ENCODE results near the gene SUN1.
"Not testable (repeated sequence)": the region's sequence is repeated elsewhere in the genome, so short reads cannot be mapped to it uniquely, and the experiment has no call there.

Gene SUN1

DNA sequence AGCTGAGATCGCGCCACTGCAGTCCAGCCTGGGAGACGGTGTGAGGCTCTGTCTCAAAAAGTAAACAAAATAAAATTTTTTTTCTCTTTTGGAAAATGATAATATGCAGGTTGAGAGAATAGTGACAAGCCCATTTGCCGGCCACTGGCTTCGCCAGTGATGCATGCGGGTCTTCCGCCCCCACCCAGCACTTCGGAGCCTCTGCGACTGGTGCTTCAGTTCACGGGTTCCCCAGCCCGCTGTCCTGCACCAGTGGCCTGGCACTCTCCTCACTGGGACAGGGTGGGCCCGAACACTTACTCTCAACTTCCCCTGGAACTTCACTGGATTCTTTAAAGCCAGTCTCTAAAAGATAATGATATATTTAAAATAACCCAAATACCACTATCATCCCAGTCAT lies 2.7 kb downstream of the SUN1 start:
- no peak for DNase-seq

DNA sequence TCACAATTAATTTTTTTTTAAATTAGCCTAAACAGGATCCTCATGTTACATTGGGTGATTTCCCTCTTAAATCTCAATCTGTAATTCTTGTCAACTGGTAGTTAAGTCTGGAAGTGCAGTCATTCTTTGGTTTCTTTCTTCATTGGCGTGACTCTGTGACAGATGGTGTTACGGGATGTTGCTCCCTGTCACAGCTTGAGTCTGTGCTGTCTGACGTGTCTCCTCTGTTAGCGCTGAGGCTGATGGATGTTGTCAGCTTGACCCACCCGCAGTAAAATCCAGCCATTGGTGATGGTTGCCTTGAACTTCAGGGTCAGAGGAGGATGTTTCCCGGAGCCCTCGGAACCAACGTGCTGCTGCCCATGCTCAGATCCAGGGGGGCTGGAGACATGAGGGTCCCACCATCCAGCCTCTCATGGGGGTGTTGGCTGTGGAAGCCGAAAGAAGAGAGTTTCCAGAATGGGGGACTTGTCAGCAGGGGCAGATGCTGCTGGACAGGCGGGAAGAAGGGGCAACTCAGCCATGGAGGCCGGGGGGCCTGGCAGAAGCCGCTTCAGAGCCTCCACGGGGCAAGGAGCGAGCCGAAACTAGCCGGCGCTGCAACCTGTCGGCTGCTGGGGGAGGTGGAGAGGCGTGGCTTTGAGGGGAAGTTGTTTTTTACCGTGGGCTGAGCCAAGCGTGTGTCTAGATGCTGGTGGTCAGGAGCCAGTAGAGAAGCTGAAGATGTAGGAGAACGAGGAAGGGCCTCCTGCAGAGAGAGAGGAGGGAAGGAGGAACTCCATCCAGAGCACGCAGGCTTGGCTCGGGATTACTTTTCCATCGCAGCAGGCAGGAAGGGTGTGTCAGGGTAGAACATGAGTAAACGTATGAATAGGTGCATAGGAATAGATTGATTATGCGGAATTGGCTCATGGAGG lies 3.5 kb downstream of the SUN1 start:
- no peak for DNase-seq

DNA sequence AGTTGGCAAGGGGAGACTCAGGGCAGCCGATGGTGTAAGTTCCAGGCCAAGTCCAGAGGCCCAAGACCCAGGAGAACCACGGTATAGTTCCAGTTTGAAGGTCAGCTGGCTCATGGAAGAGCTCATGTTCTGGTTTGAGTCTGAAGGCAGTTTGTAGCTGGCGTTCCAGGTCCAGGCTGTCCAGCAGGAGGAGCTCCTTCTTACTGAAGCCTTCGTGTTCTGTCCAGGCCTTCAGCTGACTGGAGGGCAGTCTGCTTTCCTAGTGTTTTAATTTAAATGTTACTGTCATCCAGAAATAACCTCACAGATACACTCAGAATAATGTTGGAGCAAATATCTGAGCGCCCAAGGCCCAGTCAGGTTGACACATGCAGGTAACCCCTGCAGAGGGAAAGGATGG lies 4.2 kb downstream of the SUN1 start:
- no peak for DNase-seq

DNA sequence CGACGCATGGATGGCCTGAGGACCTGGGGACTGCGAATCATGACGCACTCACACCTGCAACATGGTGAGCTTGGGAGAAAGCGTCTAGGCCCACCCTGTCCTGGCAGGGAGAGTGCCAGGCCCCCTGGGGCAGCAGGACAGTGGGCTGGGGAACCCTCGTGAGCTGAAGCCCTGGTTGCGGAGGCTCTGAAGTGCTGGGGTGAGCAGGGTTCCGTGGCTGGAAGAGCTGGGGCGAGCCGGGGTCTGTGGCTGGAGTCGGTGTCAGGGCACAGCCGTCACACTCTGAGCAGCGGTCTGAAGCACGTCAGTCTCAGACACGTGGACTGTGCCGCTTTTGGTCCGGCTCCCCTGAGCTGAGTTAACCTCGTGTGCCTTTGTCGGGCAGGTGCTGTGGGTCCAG lies 4.7 kb downstream of the SUN1 start:
- no peak for DNase-seq

DNA sequence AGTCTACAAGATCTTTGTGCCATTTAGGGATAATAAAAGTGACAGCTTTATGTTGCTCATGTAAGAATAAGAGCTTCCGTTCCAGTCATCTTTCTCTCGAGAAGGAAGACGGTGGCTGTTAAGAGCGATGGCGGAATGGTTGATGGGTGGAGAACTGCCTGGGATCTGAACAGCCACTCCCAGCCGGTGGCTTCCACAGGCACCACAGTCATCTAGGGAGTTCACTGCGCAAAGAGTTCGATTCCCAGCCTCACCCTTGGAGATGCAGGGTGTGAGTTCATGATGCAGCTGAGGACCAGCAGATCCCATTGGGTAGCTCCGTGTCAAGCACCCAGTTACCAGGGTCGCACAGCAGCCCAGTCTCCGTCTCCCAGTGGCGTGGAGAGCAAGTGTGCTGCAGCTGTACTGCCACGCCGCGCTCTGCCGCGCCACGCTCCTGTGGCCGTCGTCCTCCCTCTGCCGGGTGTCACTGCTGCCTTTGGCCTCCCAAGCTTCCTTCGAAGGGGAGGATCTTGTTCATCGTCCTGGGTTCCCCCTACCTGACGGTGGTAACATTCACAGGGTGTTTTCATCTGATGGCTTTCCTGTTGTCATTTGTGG lies 7.8 kb downstream of the SUN1 start:
- DNase-seq, result no peak

DNA sequence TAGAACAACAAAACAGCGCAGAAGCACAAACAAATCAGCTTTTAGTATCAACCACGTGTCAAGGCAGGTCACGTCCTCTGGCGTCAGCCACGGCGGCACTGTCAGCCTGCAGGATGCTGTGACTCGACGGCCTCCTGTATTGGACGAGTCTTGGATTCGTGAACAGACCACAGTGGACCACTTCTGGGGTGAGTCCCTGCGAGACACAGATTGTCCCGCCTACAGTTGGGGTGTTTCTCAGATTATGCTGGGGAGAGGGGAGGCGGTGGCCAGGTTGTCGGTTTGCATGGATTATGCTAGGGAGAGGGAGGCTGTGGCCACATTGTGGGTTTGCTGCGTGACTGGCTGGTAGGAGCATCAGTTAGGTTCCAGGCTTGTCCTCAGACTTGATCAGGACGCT lies 9.7 kb downstream of the SUN1 start:
- DNase-seq, result no peak

DNA sequence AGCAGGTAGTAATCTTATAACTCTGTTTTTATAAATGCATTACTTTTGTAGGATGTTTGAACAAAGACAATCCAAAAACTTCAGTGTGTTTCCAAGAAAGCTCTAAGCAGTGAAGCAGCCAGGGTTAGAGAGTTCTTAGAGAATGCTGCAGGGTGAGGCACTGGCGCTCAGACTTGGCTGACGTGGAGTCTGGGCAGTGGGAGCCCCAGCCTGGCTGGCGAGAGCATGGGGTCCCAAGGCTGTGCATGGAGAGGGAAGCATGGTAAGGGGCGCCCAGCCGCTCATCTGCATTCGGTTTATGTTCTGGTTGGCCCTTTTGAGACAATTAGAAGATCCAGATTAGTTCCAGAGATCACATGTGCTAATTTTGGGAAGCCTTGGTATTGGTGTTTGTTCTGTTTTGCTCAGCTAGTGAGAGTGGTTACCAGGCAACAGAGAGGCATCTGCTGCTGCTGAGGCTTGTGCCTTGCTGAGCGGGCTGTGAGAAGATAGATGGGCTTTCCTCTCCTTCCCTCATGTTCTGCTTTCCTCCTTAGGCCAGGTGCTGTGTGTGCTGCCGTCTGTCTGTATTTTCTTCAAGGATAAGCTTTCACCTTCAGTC lies 10.3 kb downstream of the SUN1 start:
- no peak for DNase-seq

DNA sequence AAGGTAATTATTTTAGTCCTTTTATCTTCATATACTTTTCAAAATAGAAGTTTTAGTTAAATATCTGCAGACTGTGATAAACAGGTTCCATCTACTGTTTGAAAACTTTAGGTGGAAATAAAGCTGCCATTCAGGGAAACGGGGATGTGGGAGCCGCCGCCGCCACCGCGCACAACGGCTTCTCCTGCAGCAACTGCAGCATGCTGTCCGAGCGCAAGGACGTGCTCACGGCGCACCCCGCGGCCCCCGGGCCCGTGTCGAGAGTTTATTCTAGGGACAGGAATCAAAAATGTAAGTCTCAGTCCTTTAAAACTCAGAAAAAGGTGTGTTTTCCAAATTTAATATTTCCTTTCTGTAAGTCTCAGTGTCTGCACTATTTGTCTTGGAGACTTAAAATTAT lies 11.0 kb downstream of the SUN1 start:
- no peak for DNase-seq

DNA sequence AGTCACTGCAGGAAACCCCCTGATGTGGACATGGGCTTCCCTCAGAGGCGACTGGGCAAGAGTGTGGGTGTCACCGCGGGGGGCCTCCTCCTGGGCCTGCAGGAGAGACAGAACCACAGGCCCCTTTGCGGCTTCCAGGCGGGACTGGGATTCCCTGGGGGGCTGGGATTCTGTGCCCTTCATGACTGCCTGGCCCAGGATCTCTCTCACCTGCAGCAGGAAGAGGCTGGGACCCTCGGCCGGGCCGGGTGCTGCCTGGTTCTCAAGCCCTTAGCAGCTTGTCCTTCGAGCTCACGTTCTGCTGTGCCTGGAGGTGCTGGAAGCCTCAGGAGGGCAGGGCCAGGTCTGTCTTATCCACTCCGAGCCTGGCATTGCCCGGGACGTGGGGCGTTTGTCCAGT lies 11.8 kb downstream of the SUN1 start:
- DNase-seq, result no peak

DNA sequence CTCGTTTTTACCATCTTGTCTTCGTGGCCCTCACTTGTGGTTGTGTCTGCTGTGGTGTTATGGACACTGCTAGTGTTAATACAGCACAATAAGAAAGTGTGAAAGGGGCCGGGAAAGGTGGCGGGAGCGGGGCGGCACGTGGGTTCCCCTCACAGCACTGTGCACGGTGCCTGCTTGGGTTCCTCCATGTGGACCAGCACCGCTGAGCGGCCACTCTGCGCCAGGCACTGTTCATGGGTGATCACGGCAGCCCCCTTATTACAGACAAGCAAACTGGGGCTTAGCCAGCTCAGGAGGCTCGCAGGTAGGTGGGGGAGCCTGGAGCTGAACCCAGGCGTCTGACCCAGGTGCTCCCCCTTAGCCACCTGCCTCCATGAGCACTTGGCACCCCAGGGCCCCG lies 12.2 kb downstream of the SUN1 start:
- no peak for DNase-seq

DNA sequence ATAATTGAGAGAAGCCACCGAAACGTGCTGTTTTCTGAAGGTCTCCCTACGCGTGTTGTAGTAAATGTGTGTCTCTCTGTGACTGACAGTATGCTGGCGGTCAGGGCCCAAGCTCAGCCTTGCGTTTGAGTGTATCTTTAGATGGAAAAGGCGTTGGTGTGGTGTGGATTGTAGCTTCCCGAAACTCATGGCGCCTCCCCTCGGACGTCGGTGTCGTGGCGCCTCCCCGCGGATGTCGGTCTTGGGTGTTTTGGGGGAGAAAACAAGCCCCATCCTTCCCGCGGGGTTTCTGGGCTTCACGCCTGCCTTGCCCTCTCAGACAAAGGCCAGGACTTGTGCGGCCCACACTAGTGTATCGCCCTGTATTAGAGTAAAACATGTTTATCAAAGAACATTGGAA lies 12.8 kb downstream of the SUN1 start:
- no peak for DNase-seq

DNA sequence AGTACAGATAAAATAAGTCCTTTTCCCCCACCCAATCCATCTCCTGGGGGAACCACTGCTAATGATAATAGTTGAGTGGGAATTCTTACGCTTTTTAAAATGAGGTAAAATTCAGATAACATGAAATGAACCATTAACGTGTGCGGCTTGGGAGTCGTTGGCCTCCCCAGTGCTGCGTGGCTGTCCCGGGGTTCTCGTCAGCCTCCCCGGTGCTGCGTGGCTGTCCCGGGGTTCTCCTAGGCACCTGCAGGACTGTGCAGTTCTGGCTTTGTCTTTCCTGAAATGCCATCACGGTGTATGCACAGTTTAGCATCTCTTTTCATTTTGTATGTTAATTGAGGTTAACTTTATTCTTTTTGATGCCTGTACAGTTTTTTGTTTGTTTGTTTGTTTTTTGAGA lies 13.5 kb downstream of the SUN1 start:
- DNase-seq, result no peak

DNA sequence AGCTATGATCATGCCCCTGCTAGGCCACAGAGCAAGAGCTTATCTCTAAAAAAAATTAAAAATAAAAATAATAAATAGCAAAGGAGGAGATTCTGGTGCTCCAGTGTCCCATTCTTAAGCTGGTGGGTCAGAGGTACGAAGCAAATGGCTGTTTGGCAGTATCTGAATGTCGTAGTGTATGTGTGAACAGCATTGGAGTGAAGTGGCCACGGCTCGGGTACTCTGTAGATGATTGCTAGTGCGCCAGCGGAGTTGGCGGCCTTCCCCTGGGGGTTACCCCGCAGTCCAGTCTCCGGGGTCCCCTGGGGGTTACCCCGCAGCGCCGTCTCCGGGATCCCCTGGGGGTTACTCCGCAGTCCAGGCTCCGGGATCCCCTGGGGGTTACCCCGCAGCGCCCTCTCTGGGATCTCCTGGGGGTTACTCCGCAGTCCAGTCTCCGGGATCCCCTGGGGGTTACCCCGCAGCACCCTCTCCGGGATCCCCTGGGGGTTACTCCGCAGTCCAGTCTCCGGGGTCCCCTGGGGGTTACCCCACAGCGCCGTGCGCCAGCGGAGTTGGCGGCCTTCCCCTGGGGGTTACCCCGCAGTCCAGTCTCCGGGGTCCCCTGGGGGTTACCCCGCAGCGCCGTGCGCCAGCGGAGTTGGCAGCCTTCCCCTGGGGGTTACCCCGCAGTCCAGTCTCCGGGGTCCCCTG lies 14.8 kb downstream of the SUN1 start:
- not testable (repeated sequence) for DNase-seq

DNA sequence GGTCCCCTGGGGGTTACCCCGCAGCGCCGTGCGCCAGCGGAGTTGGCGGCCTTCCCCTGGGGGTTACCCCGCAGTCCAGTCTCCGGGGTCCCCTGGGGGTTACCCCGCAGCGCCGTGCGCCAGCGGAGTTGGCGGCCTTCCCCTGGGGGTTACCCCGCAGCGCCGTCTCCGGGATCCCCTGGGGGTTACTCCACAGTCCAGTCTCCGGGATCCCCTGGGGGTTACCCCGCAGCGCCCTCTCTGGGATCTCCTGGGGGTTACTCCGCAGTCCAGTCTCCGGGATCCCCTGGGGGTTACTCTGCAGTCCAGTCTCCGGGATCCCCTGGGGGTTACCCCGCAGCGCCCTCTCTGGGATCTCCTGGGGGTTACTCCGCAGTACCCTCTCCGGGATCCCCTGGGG lies 15.5 kb downstream of the SUN1 start:
- not testable (repeated sequence) for DNase-seq

DNA sequence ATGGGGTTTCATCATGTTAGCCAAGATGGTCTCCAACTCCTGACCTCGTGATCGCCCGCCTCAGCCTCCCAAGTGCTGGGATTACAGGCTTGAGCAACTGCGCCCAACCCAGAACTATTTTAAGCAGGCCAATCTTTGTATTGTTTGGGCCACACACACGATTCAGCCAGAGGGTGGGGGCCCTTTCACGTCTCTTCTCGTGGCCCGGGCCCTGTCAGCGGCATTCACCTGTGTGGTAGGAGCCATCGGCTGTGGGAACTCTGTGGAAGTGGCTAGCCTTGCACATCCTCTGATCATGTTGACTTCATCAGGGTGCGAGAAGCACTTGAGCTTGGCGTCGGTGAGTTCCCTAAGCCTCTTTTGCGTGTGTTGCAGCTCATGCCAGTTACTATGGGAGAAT lies 16.9 kb downstream of the SUN1 start:
- DNase-seq, result no peak

DNA sequence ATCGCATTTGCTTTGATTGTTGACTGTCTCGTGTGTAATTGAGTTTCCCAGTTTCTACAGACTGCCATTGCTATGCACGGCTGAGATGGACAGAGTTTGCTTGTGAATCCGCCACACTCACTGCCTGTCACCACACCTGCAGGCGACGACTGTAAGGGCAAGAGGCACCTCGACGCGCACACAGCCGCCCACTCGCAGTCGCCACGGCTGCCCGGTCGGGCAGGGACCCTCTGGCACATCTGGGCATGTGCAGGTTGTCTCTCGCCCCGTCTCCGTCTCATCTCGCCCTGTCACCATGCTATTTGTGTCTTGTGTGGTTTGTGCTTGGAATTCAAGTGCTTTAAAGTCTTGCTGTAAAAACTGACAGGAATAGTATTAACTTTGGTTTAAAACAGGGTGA lies 17.5 kb downstream of the SUN1 start:
- DNase-seq, result no peak

DNA sequence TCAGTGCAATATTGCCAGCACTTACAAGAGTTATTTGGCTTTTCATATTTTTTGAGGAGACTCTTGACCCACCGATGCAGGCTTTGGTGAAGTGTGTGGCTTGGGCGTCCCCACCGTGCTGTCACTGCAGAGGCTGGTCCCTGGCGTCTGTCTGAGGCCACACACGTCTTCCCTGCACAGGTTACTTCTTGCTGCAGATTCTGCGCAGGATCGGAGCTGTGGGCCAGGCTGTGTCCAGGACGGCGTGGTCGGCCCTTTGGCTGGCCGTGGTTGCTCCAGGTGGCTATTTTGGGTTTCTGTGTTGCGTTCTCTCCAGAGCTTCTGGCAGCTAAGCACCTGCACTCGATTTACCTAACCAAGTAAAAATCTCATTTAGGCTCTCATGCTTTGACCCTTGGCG lies 18.9 kb downstream of the SUN1 start:
- no peak for DNase-seq

DNA sequence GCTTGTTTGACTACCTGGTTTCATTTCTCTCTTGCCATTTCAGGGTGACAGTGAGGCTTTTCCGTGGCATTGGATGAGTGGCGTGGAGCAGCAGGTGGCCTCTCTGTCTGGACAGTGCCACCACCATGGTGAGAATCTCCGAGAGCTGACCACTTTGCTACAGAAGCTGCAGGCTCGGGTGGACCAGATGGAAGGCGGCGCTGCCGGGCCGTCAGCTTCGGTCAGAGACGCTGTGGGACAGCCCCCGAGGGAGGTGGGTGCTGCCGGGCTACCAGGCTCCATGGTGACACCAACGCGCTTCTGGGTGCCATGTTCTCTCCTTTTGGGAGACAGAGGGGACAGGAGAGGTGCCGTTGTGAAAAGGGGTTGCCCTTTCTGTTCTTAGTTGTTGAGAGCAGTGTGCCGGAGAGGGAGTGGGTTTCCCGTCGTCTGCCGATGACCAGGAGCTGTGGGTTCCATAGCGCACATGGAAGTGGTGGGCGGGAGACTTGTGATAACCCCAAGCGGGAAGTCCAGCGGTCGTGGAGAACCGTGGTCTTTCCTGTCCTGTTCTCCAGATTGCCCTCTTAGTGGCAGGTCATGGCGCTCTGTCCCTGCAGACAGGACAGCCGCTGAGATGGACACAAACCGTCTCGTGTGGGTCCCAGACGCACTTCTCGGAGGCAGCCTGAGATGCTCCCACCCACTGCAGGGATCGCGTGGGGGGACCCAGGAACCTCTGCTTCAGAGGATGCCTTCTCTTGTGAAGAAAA lies 21.3 kb downstream of the SUN1 start:
- DNase-seq, result no peak

DNA sequence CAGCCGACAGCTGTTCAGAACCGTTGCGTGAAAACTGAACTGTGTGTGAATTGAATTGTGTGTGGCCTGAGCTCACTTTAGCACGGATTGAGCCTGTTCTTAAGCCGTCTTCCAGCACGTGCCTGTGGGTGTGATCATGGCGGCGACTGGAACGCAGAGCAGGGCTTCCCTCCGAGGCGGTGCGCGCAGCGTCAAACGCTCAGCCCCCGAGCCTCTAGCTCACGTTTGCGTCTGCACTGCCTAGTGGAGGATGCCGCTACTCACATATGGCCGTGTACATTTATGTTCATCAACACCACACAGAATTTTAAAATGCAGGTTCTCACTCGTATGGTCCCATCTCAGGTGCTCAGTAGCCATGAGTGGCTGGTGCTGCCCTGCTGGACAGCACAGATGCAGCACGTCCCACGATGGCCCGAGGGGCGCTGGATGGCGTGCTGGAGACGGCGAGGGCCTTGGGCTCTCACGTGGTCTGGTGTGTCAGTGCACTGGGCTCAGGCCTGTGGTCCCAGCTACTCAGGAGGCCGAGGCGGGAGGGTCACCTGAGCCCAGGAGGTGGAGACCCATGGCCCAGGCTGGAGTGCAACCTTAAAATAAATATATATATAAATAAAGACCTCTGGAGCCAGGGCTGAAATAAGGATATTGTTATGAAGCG lies 22.0 kb downstream of the SUN1 start:
- no peak for DNase-seq

DNA sequence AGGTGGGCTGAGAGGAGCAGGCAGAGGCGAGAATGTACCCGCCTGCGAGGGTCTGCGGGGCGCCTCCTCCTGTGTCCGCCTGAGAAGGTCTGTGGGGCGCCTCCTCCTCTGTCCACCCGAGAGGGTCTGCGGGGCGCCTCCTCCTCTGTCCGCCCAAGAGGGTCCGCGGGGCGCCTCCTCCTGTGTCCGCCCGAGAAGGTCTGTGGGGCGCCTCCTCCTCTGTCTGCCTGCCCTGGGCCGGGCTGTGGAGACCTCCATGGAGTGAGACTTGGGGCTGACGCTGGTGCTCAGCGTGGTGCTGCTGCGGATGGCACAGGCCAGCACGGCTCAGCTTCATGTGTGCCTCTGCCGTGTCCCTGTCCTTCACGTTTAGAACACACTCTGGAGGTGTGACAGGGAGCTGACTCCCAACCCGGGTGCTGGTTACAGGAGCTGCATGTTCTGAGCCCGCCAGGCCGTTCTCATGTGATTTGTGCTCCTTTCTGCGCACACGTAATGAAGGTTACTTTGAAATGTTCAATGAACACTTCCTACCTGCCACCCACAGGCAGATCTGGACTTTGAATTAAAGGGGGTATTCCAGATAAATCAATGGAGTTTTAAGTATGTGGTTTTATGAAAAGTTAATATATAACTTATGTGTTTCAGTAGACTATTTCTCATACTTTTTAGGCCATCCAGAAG lies 23.6 kb downstream of the SUN1 start:
- no peak for DNase-seq

DNA sequence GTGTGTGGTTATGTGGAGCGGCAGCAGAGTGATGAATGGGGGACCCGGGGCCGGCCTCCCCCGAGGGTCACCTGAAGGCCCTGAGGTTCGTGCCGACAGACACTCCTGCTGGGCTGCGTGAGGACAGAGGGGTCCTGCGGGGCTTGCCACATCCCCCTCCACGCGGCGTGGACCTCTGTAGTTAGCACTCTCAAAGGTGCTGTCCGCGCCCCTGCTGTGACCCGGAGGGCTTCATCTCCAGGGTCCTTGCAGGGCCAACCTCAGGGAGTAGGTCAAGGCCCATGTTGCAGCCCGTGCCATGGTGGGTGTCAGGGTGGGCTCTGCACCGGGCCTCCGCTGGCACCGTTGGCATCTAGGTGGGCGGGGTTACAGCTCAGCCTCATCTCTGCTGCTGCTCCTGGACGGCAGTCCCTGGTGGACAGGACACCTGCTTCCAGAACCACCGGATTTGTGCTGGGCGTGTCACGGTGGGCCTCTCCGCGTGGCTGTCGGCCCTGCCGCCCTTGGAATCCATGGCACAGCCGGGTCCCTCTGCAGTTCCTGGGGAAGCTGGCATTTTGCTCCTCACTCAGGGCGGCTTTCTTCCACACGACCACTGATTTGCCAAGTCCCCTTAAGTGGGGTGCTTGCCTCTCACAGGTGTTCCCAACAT lies 24.3 kb downstream of the SUN1 start:
- no peak for DNase-seq

Data from COR-L47 (cell line).